Loucy (cell line): ENCODE results near the gene PPP6C.

Experiments used
- CTCF ChIP-seq: fragments of 200-600 bp; sonication (generic); conservative IDR thresholded peaks from 2 replicates; pipeline ENCODE4 v1.5.1; 2014; ENCODE audit warnings: mild to moderate bottlenecking, antibody characterized with exemption, low read length
- EZH2phosphoT487 ChIP-seq: fragments of 200-600 bp; IDR thresholded peaks from 2 replicates; pipeline ENCODE4 v1.6.1; 2018; ENCODE audit warnings: antibody characterized with exemption, mild to moderate bottlenecking, moderate library complexity, borderline replicate concordance

DNA sequence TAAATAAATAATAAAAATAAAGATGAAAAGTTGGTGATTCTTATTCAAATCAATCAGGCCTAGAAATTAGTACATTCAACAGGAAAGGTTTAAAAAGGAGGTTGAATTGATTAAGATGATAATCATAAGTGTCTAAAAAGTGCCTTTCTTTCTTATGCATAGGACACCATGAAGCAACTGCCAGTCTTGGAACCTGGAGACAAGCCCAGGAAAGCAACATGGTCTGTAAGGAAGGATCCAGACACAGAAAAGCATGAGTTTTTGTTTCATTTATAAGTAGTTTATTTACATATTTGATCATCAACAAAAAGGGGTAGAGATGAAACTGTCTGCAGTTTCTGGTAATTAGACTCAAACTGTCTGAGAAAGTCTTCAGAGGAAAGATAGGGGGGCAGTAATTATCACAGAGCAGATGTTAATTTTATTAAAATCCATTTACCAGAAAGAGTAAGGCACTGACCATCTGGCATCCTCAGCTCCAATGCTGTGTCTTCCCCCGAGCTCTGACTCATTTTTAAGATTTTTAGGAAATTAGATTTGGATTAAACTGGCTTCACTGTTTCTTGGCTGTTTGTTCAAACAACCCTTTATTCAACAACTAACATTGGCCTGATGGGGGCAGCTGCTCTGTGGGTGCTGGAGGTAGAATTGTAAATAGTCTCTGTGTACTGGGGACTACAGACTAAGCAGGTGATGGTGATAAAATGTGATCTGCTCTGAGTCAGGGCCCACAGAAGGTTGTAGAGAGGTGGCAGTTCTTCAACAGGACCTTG lies 13.4 kb upstream of the PPP6C start:
- TF ChIP-seq CTCF (peak; percentile 41), EZH2phosphoT487 (no peak)
